ENCODE data around the gene PANX3.

PANX3 gene

GRCh38 chr11:124611064-124611463 is at the start of gene PANX3:
Gene PANX3, plus strand, starts transcription at chr11:124611428. Its CDS starts 129 bp downstream, at chr11:124611557.
- H3K9ac ChIP-seq (ENCODE audit: low read length), result no peak within 1 kb of the TSS
- H3K27ac ChIP-seq (ENCODE audit: low read depth, low read length), result no peak within 1 kb of the TSS
- H3K4me3 ChIP-seq (ENCODE audit: low read length), result no peak within 1 kb of the TSS
- H3K4me1 ChIP-seq (ENCODE audit: control insufficient read depth, insufficient read depth, low read length), result no peaks in the 10 kb centered on the region
- no peaks in the 10 kb centered on the region for H3K36me3 ChIP-seq (ENCODE audit: control insufficient read depth, insufficient read depth, low read length)
- H3K27me3 ChIP-seq (ENCODE audit: control insufficient read depth, insufficient read depth, low read length), result no peaks in the 10 kb centered on the region

GRCh38 chr11:124569697-124570096 is 41.5 kb upstream of the PANX3 start, which contains the start of gene OR8A1:
Gene OR8A1, plus strand, starts transcription at chr11:124569997. Its CDS starts 123 bp downstream, at chr11:124570120.
- H3K27ac ChIP-seq (ENCODE audit: low read depth, low read length), result no peak within 1 kb of the TSS
- no peaks in the 10 kb centered on the region for H3K36me3 ChIP-seq (ENCODE audit: control insufficient read depth, insufficient read depth, low read length)
- no peak within 1 kb of the TSS for H3K4me3 ChIP-seq (ENCODE audit: low read length)
- no peaks in the 10 kb centered on the region for H3K4me1 ChIP-seq (ENCODE audit: control insufficient read depth, insufficient read depth, low read length)
- no peaks in the 10 kb centered on the region for H3K27me3 ChIP-seq (ENCODE audit: control insufficient read depth, insufficient read depth, low read length)
- H3K9ac ChIP-seq (ENCODE audit: low read length), result no peak within 1 kb of the TSS

- Histone ChIP-seq H3K4me3 (ENCODE audit: low read length) (no peak overlapping the region), H3K36me3 (ENCODE audit: control insufficient read depth, insufficient read depth, low read length) (no peaks in the 10 kb centered on the region), H3K4me1 (ENCODE audit: control insufficient read depth, insufficient read depth, low read length) (no peaks in the 10 kb centered on the region), H3K9ac (ENCODE audit: low read length) (no peak overlapping the region), H3K27ac (ENCODE audit: low read depth, low read length) (no peak overlapping the region), H3K27me3 (ENCODE audit: control insufficient read depth, insufficient read depth, low read length) (no peaks in the 10 kb centered on the region)
These were observed 41.1 kb upstream of the PANX3 start for GRCh38 chr11:124570160-124570559.

- Histone ChIP-seq H3K27me3 (ENCODE audit: control insufficient read depth, insufficient read depth, low read length) (no peaks in the 10 kb centered on the region), H3K27ac (ENCODE audit: low read depth, low read length) (no peak overlapping the region), H3K36me3 (ENCODE audit: control insufficient read depth, insufficient read depth, low read length) (no peaks in the 10 kb centered on the region), H3K4me1 (ENCODE audit: control insufficient read depth, insufficient read depth, low read length) (no peaks in the 10 kb centered on the region), H3K9ac (ENCODE audit: low read length) (no peak overlapping the region), H3K4me3 (ENCODE audit: low read length) (no peak overlapping the region)
These were observed 33.4 kb upstream of the PANX3 start for GRCh38 chr11:124577716-124578427.

- H3K4me3 ChIP-seq (ENCODE audit: low read length), result no peak overlapping the region
- no peaks in the 10 kb centered on the region for H3K4me1 ChIP-seq (ENCODE audit: control insufficient read depth, insufficient read depth, low read length)
- no peaks in the 10 kb centered on the region for H3K27me3 ChIP-seq (ENCODE audit: control insufficient read depth, insufficient read depth, low read length)
- H3K27ac ChIP-seq (ENCODE audit: low read depth, low read length), result no peak overlapping the region
- H3K36me3 ChIP-seq (ENCODE audit: control insufficient read depth, insufficient read depth, low read length), result no peaks in the 10 kb centered on the region
- no peak overlapping the region for H3K9ac ChIP-seq (ENCODE audit: low read length)
These were observed 32.5 kb upstream of the PANX3 start for GRCh38 chr11:124578761-124579160.

- H3K4me1 ChIP-seq (ENCODE audit: control insufficient read depth, insufficient read depth, low read length), result no peaks in the 10 kb centered on the region
- no peak overlapping the region for H3K27ac ChIP-seq (ENCODE audit: low read depth, low read length)
- H3K9ac ChIP-seq (ENCODE audit: low read length), result no peak overlapping the region
- H3K4me3 ChIP-seq (ENCODE audit: low read length), result no peak overlapping the region
- no peaks in the 10 kb centered on the region for H3K27me3 ChIP-seq (ENCODE audit: control insufficient read depth, insufficient read depth, low read length)
- no peaks in the 10 kb centered on the region for H3K36me3 ChIP-seq (ENCODE audit: control insufficient read depth, insufficient read depth, low read length)
These were observed 29.4 kb upstream of the PANX3 start for GRCh38 chr11:124581817-124582216.

GRCh38 chr11:124582565-124582964 is 28.7 kb upstream of the PANX3 start:
- Histone ChIP-seq H3K4me1 (ENCODE audit: control insufficient read depth, insufficient read depth, low read length) (no peaks in the 10 kb centered on the region), H3K4me3 (ENCODE audit: low read length) (no peak overlapping the region), H3K36me3 (ENCODE audit: control insufficient read depth, insufficient read depth, low read length) (no peaks in the 10 kb centered on the region), H3K27ac (ENCODE audit: low read depth, low read length) (no peak overlapping the region), H3K9ac (ENCODE audit: low read length) (no peak overlapping the region), H3K27me3 (ENCODE audit: control insufficient read depth, insufficient read depth, low read length) (no peaks in the 10 kb centered on the region)

GRCh38 chr11:124583781-124584180 is 27.4 kb upstream of the PANX3 start:
- H3K4me1 ChIP-seq (ENCODE audit: control insufficient read depth, insufficient read depth, low read length), result no peaks in the 10 kb centered on the region
- no peak overlapping the region for H3K27ac ChIP-seq (ENCODE audit: low read depth, low read length)
- H3K9ac ChIP-seq (ENCODE audit: low read length), result no peak overlapping the region
- H3K27me3 ChIP-seq (ENCODE audit: control insufficient read depth, insufficient read depth, low read length), result no peaks in the 10 kb centered on the region
- H3K36me3 ChIP-seq (ENCODE audit: control insufficient read depth, insufficient read depth, low read length), result no peaks in the 10 kb centered on the region
- no peak overlapping the region for H3K4me3 ChIP-seq (ENCODE audit: low read length)

GRCh38 chr11:124584681-124585372 is 26.4 kb upstream of the PANX3 start:
- Histone ChIP-seq H3K4me1 (ENCODE audit: control insufficient read depth, insufficient read depth, low read length) (no peaks in the 10 kb centered on the region), H3K36me3 (ENCODE audit: control insufficient read depth, insufficient read depth, low read length) (no peaks in the 10 kb centered on the region), H3K4me3 (ENCODE audit: low read length) (no peak overlapping the region), H3K9ac (ENCODE audit: low read length) (no peak overlapping the region), H3K27ac (ENCODE audit: low read depth, low read length) (no peak overlapping the region), H3K27me3 (ENCODE audit: control insufficient read depth, insufficient read depth, low read length) (no peaks in the 10 kb centered on the region)

- Histone ChIP-seq H3K9ac (ENCODE audit: low read length) (no peak overlapping the region), H3K4me3 (ENCODE audit: low read length) (no peak overlapping the region), H3K4me1 (ENCODE audit: control insufficient read depth, insufficient read depth, low read length) (no peaks in the 10 kb centered on the region), H3K27ac (ENCODE audit: low read depth, low read length) (no peak overlapping the region), H3K27me3 (ENCODE audit: control insufficient read depth, insufficient read depth, low read length) (no peaks in the 10 kb centered on the region), H3K36me3 (ENCODE audit: control insufficient read depth, insufficient read depth, low read length) (no peaks in the 10 kb centered on the region)
These were observed 24.9 kb upstream of the PANX3 start for GRCh38 chr11:124586238-124586860.

GRCh38 chr11:124591430-124591829 is 19.8 kb upstream of the PANX3 start:
- no peaks in the 10 kb centered on the region for H3K4me1 ChIP-seq (ENCODE audit: control insufficient read depth, insufficient read depth, low read length)
- H3K9ac ChIP-seq (ENCODE audit: low read length), result no peak overlapping the region
- no peak overlapping the region for H3K27ac ChIP-seq (ENCODE audit: low read depth, low read length)
- no peaks in the 10 kb centered on the region for H3K27me3 ChIP-seq (ENCODE audit: control insufficient read depth, insufficient read depth, low read length)
- H3K4me3 ChIP-seq (ENCODE audit: low read length), result no peak overlapping the region
- no peaks in the 10 kb centered on the region for H3K36me3 ChIP-seq (ENCODE audit: control insufficient read depth, insufficient read depth, low read length)

- H3K27ac ChIP-seq (ENCODE audit: low read depth, low read length), result no peak overlapping the region
These were observed 18.6 kb upstream of the PANX3 start for GRCh38 chr11:124592627-124593026.

More at GRCh38 chr11:124592627-124593026, 18.6 kb upstream of the PANX3 start:
- H3K27me3 ChIP-seq (ENCODE audit: control insufficient read depth, insufficient read depth, low read length), result no peaks in the 10 kb centered on the region
- no peak overlapping the region for H3K9ac ChIP-seq (ENCODE audit: low read length)
- no peaks in the 10 kb centered on the region for H3K36me3 ChIP-seq (ENCODE audit: control insufficient read depth, insufficient read depth, low read length)
- H3K4me3 ChIP-seq (ENCODE audit: low read length), result no peak overlapping the region
- no peaks in the 10 kb centered on the region for H3K4me1 ChIP-seq (ENCODE audit: control insufficient read depth, insufficient read depth, low read length)
